GM12873 (cell line): ENCODE measurements around the gene GSTO1.

ENCODE experiments used
- TF ChIP-seq, protein P1 (sequence below): IDR thresholded peaks from 2 replicates; pipeline ENCODE4 v1.5.1; 2012; ENCODE audit warnings: low read depth, mild to moderate bottlenecking, moderate library complexity, low read length, control low read depth; ENCODE audit not compliant: insufficient read depth; ENCODE audit errors: missing control alignments

The GSTO1 gene

DNA sequence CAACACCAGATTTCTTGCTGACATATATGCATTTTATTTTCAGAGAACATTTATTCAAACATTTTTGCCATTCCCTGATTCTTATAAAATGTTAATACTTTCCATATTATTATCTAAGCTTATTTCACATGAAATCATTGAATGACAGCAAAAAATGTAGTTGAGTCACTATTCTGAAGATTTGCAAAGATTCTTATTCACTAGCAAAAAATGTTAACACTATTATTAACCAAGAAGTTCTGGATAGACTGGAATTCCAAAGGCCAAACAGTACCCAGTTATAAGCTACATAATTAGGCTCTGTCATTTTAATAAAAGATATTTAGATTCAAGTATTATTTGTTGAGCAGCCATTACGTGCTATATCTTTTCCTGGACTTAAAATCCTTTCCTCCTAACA is 18.6 kb downstream of the GSTO1 start:
- TF ChIP-seq, protein P1, sequence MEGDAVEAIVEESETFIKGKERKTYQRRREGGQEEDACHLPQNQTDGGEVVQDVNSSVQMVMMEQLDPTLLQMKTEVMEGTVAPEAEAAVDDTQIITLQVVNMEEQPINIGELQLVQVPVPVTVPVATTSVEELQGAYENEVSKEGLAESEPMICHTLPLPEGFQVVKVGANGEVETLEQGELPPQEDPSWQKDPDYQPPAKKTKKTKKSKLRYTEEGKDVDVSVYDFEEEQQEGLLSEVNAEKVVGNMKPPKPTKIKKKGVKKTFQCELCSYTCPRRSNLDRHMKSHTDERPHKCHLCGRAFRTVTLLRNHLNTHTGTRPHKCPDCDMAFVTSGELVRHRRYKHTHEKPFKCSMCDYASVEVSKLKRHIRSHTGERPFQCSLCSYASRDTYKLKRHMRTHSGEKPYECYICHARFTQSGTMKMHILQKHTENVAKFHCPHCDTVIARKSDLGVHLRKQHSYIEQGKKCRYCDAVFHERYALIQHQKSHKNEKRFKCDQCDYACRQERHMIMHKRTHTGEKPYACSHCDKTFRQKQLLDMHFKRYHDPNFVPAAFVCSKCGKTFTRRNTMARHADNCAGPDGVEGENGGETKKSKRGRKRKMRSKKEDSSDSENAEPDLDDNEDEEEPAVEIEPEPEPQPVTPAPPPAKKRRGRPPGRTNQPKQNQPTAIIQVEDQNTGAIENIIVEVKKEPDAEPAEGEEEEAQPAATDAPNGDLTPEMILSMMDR: no peak

DNA sequence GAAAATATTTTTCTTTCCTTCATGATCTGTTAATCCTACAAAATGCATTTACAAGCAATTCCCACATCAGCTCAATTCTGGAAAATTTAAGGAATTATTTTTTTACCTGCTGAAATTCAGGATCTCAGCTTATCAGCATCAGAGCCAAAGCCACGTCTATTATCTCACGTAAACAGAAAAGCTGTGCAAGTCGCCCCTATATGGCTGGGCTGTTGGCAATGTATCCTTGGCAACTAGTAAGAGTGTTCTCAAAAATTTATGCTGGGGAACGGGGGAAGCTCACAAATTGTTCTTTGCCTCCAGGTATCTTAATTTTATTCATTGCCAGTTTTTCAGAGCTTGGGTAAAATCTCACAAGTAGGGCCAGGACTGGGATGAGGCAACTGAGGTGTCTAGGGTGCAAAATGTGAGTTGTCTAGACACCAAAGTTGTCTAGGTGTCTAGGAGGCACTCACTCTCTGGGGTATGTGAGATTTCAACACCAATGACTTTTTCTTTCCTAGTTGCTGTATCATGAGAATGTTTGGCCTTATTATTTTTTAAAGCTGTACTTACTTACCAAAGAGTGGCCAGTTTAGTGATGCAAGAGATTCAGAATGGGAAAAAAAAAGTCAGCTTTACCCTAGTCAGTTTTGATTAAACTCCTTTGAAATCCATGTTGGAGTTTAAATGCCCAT is 19.3 kb downstream of the GSTO1 start:
- TF ChIP-seq, protein P1: no peak

DNA sequence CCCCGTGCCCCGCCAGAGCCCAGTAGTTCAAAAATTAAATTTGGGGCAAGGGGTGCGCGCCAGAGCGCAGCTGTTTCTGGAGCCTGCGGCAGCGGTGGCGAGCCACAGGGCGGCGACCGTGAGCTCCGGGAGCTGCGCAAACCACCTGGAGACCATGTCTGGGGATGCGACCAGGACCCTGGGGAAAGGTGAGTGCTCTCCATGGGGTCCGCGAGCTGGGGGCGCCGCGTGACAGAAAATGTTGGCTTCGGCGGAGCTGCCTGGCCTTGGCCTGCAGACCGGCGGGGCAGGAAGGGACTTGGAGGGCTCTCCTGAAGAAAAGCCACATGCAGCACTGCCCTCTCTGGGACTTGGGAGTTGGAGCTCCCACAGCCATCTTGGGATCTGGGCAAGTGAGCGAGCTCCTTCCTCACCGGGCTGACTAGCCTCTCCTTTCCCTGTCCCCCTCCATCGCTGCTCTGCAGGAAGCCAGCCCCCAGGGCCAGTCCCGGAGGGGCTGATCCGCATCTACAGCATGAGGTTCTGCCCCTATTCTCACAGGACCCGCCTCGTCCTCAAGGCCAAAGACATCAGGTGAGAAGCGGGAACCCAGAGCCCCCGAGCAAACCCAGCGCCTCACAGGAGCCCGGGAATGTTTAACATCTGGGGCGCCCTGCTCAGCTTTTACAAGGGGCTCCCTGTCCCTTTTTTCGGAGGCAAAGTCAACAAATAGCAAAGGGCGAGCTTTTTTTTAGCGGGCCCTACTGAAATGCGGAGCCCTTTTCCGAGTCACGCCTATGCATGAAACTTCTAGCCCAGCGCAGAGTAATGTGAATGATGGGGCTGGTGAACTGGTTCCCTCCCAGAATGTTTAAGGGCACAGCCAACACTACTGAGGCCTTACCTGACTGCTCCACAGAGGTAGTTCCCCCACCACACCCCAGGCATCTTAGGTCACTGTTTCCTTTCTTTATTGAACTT is 20.4 kb downstream of the GSTO1 start:
- TF ChIP-seq, protein P1: peak; percentile 93

DNA sequence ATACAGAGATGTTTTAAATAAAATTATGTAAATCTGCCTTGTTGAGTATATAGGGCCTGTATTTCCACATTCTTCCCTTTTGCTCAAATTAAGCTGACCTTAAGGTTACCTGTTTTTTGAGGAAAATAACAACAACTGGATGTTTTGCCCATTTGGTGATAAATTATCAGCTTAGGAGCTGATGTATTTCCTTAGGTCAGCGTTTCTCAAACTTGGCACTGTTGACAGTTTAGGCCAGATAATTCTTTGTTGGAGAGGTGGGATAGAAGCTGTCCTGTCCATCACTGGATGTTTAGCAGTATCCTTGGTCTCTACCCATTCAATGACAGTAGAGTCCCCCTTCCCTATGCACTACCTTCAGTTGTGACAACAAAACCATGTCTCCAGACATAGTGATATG is 21.5 kb downstream of the GSTO1 start:
- TF ChIP-seq, protein P1: no peak

DNA sequence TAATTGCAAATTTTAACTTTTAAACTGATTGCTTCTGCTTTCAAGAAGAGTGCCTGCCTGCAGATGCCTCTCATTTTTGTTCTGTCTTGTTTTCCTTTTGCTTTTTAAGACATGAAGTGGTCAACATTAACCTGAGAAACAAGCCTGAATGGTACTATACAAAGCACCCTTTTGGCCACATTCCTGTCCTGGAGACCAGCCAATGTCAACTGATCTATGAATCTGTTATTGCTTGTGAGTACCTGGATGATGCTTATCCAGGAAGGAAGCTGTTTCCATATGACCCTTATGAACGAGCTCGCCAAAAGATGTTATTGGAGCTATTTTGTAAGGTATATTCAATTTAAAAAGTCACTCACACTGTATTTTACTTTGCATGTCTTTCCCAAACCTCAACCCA is 23.1 kb downstream of the GSTO1 start:
- TF ChIP-seq, protein P1: no peak

DNA sequence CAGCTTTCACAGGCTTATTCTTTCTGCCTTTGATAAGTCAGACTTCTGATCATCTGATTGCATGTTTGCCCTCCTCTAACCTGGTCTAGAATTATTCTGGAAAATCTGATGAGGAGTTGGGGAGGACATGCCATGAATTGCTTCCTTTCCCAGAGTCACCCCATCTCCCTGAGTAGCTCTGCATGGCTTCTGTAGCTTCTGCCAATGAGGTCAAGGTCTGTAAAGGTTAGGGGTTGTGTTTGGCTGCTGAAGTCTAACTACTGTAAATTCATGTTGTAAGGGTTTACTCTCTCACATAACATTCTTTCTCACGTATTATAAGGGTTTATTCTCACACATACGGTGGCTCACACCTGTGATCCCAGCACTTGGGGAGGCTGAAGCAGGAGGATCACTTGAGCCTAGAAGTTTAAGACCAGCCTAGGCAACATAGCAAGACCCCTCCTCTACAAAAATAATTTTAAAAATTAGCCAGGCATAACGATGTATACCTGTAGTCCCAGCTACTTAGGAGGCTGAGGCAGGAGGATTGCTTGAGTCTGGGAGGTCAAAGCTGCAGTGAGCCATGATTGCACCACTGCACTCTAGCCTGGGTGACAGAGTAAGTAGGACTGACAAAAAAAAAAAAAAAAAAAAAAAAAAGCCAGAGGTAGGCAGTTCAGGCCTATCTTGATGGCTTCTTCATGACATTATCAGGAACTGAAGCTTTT is 25.0 kb downstream of the GSTO1 start:
- TF ChIP-seq, protein P1: no peak

DNA sequence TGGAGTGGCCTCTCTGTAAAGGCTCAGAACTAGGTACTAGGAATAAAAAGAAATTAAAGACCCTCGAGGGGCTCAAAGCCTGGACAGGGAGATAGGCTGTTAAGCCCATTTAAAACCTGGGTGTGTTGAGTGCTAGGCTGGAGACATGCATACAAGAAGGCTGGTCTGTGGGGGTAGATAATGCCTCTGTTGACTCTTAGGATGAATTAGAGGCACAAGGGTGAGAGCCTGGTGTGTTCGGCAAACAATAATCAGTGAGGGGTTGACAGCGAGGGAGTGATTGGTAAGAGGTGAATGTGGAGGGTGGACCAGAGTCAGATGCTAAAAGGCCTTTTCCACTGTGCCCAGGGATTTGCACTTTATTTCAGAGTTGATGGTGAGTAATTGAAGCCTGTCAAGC is 27.0 kb downstream of the GSTO1 start:
- TF ChIP-seq, protein P1: no peak
